IgD-negative memory B cell (primary cell): ENCODE results near the gene CSNK1D. TPM values are rescaled to one million over a fixed set of nuclear protein-coding genes. Genes with fewer than 3 reads are reported as not detected.

Experiments
- H3K27ac Mint-ChIP-seq, 3 donors: one replicate each; pipeline ENCODE4 v1.8.0; 2020 to 2022; ENCODE audit warnings: mild to moderate bottlenecking in 3 of 3, mixed read lengths in 3 of 3, moderate library complexity in 1 of 3
- H3K27me3 Mint-ChIP-seq: one replicate; pipeline ENCODE4 v1.8.0; 2021; ENCODE audit warnings: mixed read lengths
- H3K36me3 Mint-ChIP-seq: one replicate; pipeline ENCODE4 v1.8.0; 2020; ENCODE audit warnings: mild to moderate bottlenecking, mixed read lengths
- H3K4me1 Mint-ChIP-seq, 3 donors: one replicate each; pipeline ENCODE4 v1.8.0; 2020 to 2022; ENCODE audit warnings: mixed read lengths in 3 of 3, mild to moderate bottlenecking in 1 of 3
- H3K4me3 Mint-ChIP-seq, 4 donors: one replicate each; pipeline ENCODE4 v1.8.0; 2020 to 2022; ENCODE audit warnings: mild to moderate bottlenecking in 4 of 4, mixed read lengths in 4 of 4, moderate library complexity in 3 of 4
- H3K9me3 Mint-ChIP-seq, 3 donors: one replicate each; pipeline ENCODE4 v1.8.0; 2020 to 2021; ENCODE audit warnings: mixed read lengths in 3 of 3, mild to moderate bottlenecking in 1 of 3
- polyA plus RNA-seq: library from polyadenylated mRNA; unstranded; fragments of 300-500 nt; fragmentation: Illumina TruSeq; gene quantifications from one replicate; pipeline ENCODE4 v1.2.3, GENCODE V29; 2021

CSNK1D gene
- polyA plus RNA-seq, 1 donor from 2014 or later = 78.3 TPM

DNA sequence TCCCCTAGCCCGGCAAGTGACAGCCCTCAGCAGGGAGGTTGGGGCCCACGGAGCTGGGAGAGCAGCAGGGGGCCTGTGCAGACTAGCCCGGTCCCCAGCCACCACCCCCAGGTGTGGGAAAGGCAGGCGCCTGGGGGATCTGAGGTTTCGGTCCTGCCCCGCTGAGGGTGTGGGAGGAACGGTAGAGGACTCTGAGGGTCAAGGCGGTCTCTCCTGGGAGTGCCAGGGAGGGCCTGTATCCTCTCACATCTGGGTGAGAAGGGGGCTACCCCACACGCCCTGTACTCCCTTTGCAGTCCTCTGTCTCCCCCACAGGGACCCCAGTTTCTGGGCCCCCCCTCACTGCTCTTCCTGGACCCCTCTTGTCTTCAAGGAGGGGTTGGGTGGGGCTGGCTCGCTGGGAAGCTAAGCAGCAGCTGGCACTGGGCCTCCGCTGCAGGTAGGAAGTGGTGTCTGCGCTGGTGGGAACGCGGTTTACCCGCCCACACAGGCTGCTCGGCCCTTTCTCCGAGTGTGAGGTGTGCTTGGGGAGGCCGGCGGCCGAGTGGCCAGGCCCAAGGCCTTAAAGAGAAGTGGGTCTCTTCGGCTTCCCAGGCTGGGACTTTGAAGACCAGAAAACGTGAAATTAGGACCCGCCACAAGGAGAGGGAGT, 28.5 kb upstream of the CSNK1D start:
- H3K4me1 Mint-ChIP-seq = peaks cover 20 to 34% (median 28%) of the 10 kb centered on the region in 3 donors
- peak overlapping the region in 3 of 4 donors; percentile 55 to 88 (median 71) for H3K4me3 Mint-ChIP-seq
- H3K36me3 Mint-ChIP-seq = no peaks in the 10 kb centered on the region
- peak overlapping the region in 2 of 3 donors; percentile 67 to 93 for H3K27ac Mint-ChIP-seq
- no peaks in the 10 kb centered on the region for H3K9me3 Mint-ChIP-seq
- H3K27me3 Mint-ChIP-seq = peaks cover 1% of the 10 kb centered on the region

DNA sequence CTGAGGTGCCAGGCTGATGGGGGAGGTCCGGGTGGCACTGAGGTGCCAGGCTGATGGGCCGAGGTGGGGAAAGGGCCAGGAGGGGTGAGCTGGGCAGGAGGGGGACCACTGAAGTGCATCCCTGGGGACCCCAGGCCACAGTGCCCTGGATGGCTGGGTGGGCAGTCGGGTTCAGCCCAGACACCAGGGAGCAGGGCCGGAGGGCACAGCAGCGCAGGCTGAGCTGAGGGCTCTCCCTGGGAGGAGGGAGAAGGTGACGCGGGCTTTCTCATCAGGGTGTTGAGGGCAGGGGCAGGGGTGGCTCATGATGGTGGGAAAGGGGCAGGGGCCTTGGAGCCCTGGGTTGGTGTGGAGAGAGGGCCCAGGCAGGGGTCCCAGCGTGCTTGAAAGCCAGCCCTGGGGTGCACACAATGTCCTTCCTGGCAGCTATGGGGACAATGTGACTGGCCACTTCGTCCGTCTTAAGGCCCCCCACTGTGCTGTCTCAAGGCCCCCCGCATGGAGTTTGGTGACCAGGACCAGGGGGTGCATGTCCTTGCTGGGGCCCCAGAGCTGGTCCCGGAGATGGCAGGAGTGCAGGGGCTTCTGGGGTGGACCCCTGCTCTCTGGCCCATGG, 27.9 kb upstream of the CSNK1D start:
- peaks cover 27 to 39% (median 33%) of the 10 kb centered on the region in 3 donors for H3K4me1 Mint-ChIP-seq
- peak overlapping the region; percentile 19 to 84 (median 46) for H3K4me3 Mint-ChIP-seq
- no peaks in the 10 kb centered on the region for H3K9me3 Mint-ChIP-seq
- H3K27ac Mint-ChIP-seq = peak overlapping the region in 2 of 3 donors; percentile 92 to 93
- H3K36me3 Mint-ChIP-seq = no peaks in the 10 kb centered on the region
- peaks cover 1% of the 10 kb centered on the region for H3K27me3 Mint-ChIP-seq

GRCh38 chr17:82300707-82301270, 27.3 kb upstream of the CSNK1D start:
- H3K36me3 Mint-ChIP-seq = no peaks in the 10 kb centered on the region
- H3K9me3 Mint-ChIP-seq = no peaks in the 10 kb centered on the region
- peaks cover 1% of the 10 kb centered on the region for H3K27me3 Mint-ChIP-seq
- H3K4me1 Mint-ChIP-seq = peaks cover 27 to 39% (median 33%) of the 10 kb centered on the region in 3 donors
- peak overlapping the region in 2 of 3 donors; percentile 92 to 93 for H3K27ac Mint-ChIP-seq
- peak overlapping the region; percentile 19 to 84 (median 47) for H3K4me3 Mint-ChIP-seq

- peak overlapping the region in 3 of 4 donors; percentile 52 to 77 (median 67) for H3K4me3 Mint-ChIP-seq
- H3K27ac Mint-ChIP-seq = peak overlapping the region; percentile 91 to 93 (median 92)
- no peaks in the 10 kb centered on the region for H3K36me3 Mint-ChIP-seq
- peaks cover 31 to 41% (median 35%) of the 10 kb centered on the region in 3 donors for H3K4me1 Mint-ChIP-seq
- peaks cover 1% of the 10 kb centered on the region for H3K27me3 Mint-ChIP-seq
- no peaks in the 10 kb centered on the region for H3K9me3 Mint-ChIP-seq
Measured at GRCh38 chr17:82300228-82300627, 26.7 kb upstream of the CSNK1D start.

- H3K4me3 Mint-ChIP-seq = peak overlapping the region in 2 of 4 donors; percentile 68 to 77
Measured at GRCh38 chr17:82299452-82299851, 26.0 kb upstream of the CSNK1D start.

GRCh38 chr17:82298538-82299421, 25.3 kb upstream of the CSNK1D start:
- Mint-ChIP-seq H3K27me3 (peaks cover 1% of the 10 kb centered on the region), H3K9me3 (no peaks in the 10 kb centered on the region), H3K27ac (peak overlapping the region; percentile 100), H3K36me3 (no peaks in the 10 kb centered on the region), H3K4me1 (peaks cover 39 to 45% (median 39%) of the 10 kb centered on the region in 3 donors), H3K4me3 (peak overlapping the region; percentile 94 to 97 (median 94))

More at GRCh38 chr17:82299452-82299851, 26.0 kb upstream of the CSNK1D start:
- Mint-ChIP-seq H3K27me3 (peaks cover 1% of the 10 kb centered on the region), H3K27ac (peak overlapping the region; percentile 91 to 100 (median 93)), H3K4me1 (peaks cover 36 to 43% (median 37%) of the 10 kb centered on the region in 3 donors), H3K36me3 (no peaks in the 10 kb centered on the region), H3K9me3 (no peaks in the 10 kb centered on the region)

DNA sequence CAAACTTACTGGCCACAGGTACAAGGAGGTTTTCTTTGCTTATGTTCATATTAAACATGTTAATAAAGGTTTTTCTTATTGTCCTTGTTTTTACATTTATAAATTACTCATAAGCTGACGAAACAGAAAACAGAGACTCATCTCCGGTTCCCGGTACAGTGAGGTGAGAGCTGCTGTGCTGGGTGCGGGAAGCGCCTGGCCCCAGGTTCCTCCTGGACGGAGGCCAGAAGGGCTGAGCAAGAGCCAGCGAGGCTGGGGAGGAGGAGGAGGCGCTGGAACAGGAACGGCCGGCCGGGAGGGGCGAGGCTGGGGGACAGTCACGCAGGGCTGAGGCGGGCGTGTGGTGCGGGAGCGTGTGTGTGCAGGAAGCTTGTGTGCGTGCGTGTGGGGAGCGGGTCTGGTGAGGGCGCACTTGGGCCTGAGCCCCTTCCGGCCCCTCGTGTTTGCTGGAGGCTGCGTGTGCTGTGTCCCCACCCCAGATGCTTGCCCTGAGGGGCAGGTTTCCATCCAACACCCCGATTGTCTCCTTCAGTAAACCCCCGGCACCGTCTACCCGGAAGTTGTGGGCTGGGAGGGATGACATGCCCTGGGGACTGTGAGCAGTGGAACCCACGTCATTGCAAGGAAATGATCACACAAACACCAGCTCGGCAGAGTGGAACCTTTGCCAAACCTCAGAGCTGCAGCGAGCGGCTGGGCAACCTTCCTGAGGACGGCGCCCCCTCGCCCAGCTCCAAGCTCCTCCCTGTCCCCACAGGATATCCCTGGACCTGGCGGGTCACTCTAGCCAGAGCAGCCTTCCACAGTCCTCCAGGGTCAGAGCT, 24.4 kb upstream of the CSNK1D start:
- no peaks in the 10 kb centered on the region for H3K9me3 Mint-ChIP-seq
- peaks cover 39 to 48% (median 39%) of the 10 kb centered on the region in 3 donors for H3K4me1 Mint-ChIP-seq
- H3K27me3 Mint-ChIP-seq = peaks cover 1% of the 10 kb centered on the region
- no peaks in the 10 kb centered on the region for H3K36me3 Mint-ChIP-seq
- H3K4me3 Mint-ChIP-seq = peak overlapping the region; percentile 94 to 97 (median 94)
- H3K27ac Mint-ChIP-seq = peak overlapping the region; percentile 100

GRCh38 chr17:82297280-82297713, 23.8 kb upstream of the CSNK1D start:
- Mint-ChIP-seq H3K4me1 (peaks cover 40 to 48% (median 43%) of the 10 kb centered on the region in 3 donors), H3K27ac (peak overlapping the region; percentile 100), H3K27me3 (peaks cover under 1% of the 10 kb centered on the region), H3K9me3 (no peaks in the 10 kb centered on the region), H3K4me3 (peak overlapping the region; percentile 94 to 97 (median 94)), H3K36me3 (no peaks in the 10 kb centered on the region)

DNA sequence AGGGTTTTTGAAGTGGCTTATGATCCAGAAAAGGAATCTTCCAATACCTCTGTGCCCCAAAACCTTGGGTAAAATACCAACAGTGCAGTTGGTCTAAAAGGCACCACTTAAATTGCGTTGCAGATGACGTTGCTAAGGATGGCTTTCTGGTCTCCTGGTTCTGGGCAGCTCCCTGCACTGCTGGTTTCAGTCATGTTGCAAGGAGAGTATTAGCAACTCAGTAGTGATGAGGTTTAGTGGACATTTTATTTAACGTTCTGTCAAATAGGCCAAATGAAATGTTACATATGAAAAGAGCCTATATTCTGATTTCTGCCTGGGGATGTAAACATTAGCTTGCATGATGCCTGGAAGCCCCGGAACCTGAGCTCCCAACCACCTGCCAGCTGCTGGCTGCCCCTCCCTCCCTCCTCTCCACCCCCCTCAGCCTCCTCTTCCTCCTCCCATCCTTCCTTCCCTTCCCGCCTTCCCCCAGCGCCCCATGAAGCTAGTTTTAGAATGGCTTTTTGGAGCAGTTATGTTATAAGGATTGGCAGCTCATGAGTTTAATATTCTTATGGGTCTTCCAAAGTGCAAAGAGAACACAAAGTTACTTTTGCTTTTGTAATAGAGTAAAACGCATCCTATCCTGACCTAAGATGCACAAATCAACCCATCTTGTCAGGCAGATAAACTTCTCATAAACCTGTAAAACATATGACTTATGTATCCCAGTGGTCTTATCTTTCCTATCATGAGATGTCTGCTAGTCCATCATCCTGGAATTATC, 23.2 kb upstream of the CSNK1D start:
- Mint-ChIP-seq H3K27me3 (no peaks in the 10 kb centered on the region), H3K36me3 (no peaks in the 10 kb centered on the region), H3K9me3 (no peaks in the 10 kb centered on the region), H3K4me1 (peaks cover 38 to 44% (median 40%) of the 10 kb centered on the region in 3 donors), H3K27ac (peak overlapping the region; percentile 100), H3K4me3 (peak overlapping the region; percentile 94 to 97 (median 94))

- H3K27me3 Mint-ChIP-seq = no peaks in the 10 kb centered on the region
- no peaks in the 10 kb centered on the region for H3K36me3 Mint-ChIP-seq
- H3K27ac Mint-ChIP-seq = peak overlapping the region in 1 of 3 donors; percentile 93
- H3K9me3 Mint-ChIP-seq = no peaks in the 10 kb centered on the region
- peaks cover 33 to 40% (median 36%) of the 10 kb centered on the region in 3 donors for H3K4me1 Mint-ChIP-seq
- peak overlapping the region in 1 of 4 donors; percentile 86 for H3K4me3 Mint-ChIP-seq
Measured at GRCh38 chr17:82295472-82295814, 21.9 kb upstream of the CSNK1D start.

- Mint-ChIP-seq H3K9me3 (no peaks in the 10 kb centered on the region), H3K4me3 (peak overlapping the region; percentile 74 to 86 (median 80)), H3K4me1 (peaks cover 31 to 35% (median 31%) of the 10 kb centered on the region in 3 donors), H3K27me3 (no peaks in the 10 kb centered on the region), H3K36me3 (no peaks in the 10 kb centered on the region), H3K27ac (peak overlapping the region in 2 of 3 donors; percentile 89 to 93)
Measured at GRCh38 chr17:82294064-82294773, 20.7 kb upstream of the CSNK1D start.

DNA sequence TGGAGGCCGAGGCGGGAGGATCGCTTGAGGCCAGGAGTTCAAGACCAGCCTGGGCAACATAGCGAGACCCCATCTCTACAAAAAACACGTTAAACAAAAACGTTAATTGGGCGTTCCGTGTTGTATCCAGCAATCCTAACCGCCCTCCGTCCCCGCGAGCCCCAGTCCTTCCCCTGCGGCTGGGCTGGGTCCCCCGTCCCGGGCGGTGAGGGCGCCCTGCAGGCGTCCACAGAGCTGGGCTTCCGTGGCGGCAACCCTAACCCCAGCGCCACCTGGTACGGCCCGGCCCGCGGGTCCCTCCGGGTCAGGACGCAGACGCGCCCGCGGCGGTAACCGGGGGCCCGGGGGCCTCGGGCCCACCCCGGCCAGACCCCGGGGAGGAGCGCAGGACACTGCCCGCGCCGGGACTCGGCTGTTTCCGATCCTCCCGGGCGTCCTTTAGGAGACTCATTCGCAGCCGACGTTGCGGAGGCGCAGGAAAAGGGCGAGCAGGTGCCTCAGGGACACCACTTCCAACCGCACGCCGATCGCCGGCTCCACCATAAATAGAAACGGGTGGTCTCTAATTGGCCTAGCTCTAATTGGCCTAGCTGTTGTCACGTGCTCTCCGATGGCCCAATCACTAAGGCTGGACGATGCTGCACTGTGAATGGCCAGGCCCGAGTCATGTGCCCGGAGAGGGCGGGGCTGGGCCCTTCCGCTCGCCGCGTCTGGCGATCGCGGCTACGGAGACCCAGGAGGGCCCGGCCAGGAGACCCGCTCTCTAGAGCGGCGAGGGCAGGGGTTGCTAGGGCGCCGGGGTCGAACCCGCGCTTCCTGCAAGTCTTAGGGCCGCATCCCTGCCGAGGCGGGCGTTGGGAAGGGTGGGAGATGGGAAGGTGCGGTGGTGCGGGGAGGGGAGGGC, 19.0 kb upstream of the CSNK1D start:
- Mint-ChIP-seq H3K27me3 (no peaks in the 10 kb centered on the region), H3K36me3 (no peaks in the 10 kb centered on the region), H3K27ac (peak overlapping the region; percentile 91 to 97 (median 95)), H3K4me1 (peaks cover 22 to 29% (median 23%) of the 10 kb centered on the region in 3 donors), H3K4me3 (peak overlapping the region; percentile 88 to 96 (median 92)), H3K9me3 (no peaks in the 10 kb centered on the region)
